ENCODE results near the gene MBNL1. TPM values are rescaled to one million over a fixed set of nuclear protein-coding genes. Genes with fewer than 3 reads are reported as not detected.
"Not testable (repeated sequence)": the region's sequence is repeated elsewhere in the genome, so short reads cannot be mapped to it uniquely, and the experiment has no call there.

The MBNL1 gene
- total RNA-seq, 3 donors from 2014 or later = 314 to 702 (median 353) TPM

- intact Hi-C loops (cut with DNase I; ENCODE audit: low total_unique reads) = loop anchor here (5.0 kb wide), 1 partner anchor 699 kb away; no protein-coding TSS in a partner anchor
- Histone ChIP-seq H3K4me3 (no peak overlapping the region), H3K9me3 (no peaks in the 10 kb centered on the region), H3K27ac (peak overlapping the region; percentile 5 to 49), H3K36me3 (no peaks in the 10 kb centered on the region), H3K4me1 (no peaks in the 10 kb centered on the region), H3K27me3 (no peaks in the 10 kb centered on the region)
- DNase-seq (ENCODE audit: low spot score in 2 of 2) = no peak
- TF ChIP-seq POLR2AphosphoS5 (IDR thresholded peaks at IDR 0.05) = no peak
- no peak for TF ChIP-seq CTCF (IDR thresholded peaks at IDR 0.05)
These were observed 157.7 kb downstream of the MBNL1 start for GRCh38 chr3:152426393-152426792.

GRCh38 chr3:152428577-152428976 lies 159.8 kb downstream of the MBNL1 start:
- DNase-seq (ENCODE audit: low spot score in 2 of 2) = no peak
- Histone ChIP-seq H3K9me3 (peaks cover 0 to 2% of the 10 kb centered on the region in 2 donors), H3K36me3 (no peaks in the 10 kb centered on the region), H3K27ac (peak overlapping the region in 1 of 2 donors; percentile 0), H3K4me3 (no peak overlapping the region), H3K27me3 (no peaks in the 10 kb centered on the region), H3K4me1 (no peaks in the 10 kb centered on the region)
- TF ChIP-seq CTCF (IDR thresholded peaks at IDR 0.05) (no peak), POLR2AphosphoS5 (IDR thresholded peaks at IDR 0.05) (no peak), POLR2A (IDR thresholded peaks at IDR 0.05) (no peak)
- intact Hi-C loops (cut with DNase I; ENCODE audit: low total_unique reads) = loop anchor here (5.0 kb wide), 1 partner anchor 701 kb away; no protein-coding TSS in a partner anchor

- no peak overlapping the region for H3K27ac ChIP-seq
- no peak for DNase-seq (ENCODE audit: low spot score in 2 of 2)
- no peak overlapping the region for H3K4me3 ChIP-seq
These were observed 161.7 kb downstream of the MBNL1 start for GRCh38 chr3:152430223-152431002.

GRCh38 chr3:152434142-152434541 lies 165.4 kb downstream of the MBNL1 start:
- intact Hi-C loops (cut with DNase I; ENCODE audit: low total_unique reads) = no loop called here
- Histone ChIP-seq H3K9me3 (peaks cover 0 to 19% of the 10 kb centered on the region in 2 donors), H3K27ac (no peak overlapping the region), H3K36me3 (no peaks in the 10 kb centered on the region), H3K27me3 (no peaks in the 10 kb centered on the region), H3K4me3 (no peak overlapping the region), H3K4me1 (peaks cover 0 to 12% of the 10 kb centered on the region in 2 donors)
- TF ChIP-seq POLR2AphosphoS5 (IDR thresholded peaks at IDR 0.05) (no peak), CTCF (IDR thresholded peaks at IDR 0.05) (no peak), POLR2A (IDR thresholded peaks at IDR 0.05) (no peak)
- no peak for DNase-seq (ENCODE audit: low spot score in 2 of 2)

More at GRCh38 chr3:152430223-152431002, 161.7 kb downstream of the MBNL1 start:
- intact Hi-C loops (cut with DNase I; ENCODE audit: low total_unique reads) = no loop called here
- H3K27me3 ChIP-seq = no peaks in the 10 kb centered on the region
- no peaks in the 10 kb centered on the region for H3K36me3 ChIP-seq
- H3K9me3 ChIP-seq = peaks cover 0 to 19% of the 10 kb centered on the region in 2 donors
- no peaks in the 10 kb centered on the region for H3K4me1 ChIP-seq
- TF ChIP-seq POLR2A (IDR thresholded peaks at IDR 0.05) (no peak), CTCF (IDR thresholded peaks at IDR 0.05) (no peak), POLR2AphosphoS5 (IDR thresholded peaks at IDR 0.05) (no peak)

GRCh38 chr3:152435210-152435609 lies 166.5 kb downstream of the MBNL1 start:
- not testable (repeated sequence) for H3K27ac ChIP-seq, H3K36me3 ChIP-seq
- peaks cover 0 to 12% of the 10 kb centered on the region in 2 donors for H3K4me1 ChIP-seq

More at GRCh38 chr3:152435210-152435609, 166.5 kb downstream of the MBNL1 start:
- H3K27me3 ChIP-seq; H3K4me3 ChIP-seq; DNase-seq (ENCODE audit: low spot score in 2 of 2); intact Hi-C loops (cut with DNase I; ENCODE audit: low total_unique reads): not testable (repeated sequence)
- peaks cover 0 to 19% of the 10 kb centered on the region in 2 donors for H3K9me3 ChIP-seq

Data from breast epithelium (tissue), 4 donors.